H1 (cell line): ENCODE results near the gene NCKIPSD. TPM values are rescaled to one million over a fixed set of nuclear protein-coding genes. Genes with fewer than 3 reads are reported as not detected.

ENCODE experiments used
- CTCF ChIA-PET: fragments of 300-600 bp; sonication (Branson Sonifier 250); formaldehyde crosslinking; loops from one replicate; lab custom pipeline; 2021; ENCODE audit not compliant: partially characterized antibody; lab: Charles Lee
- POLR2A ChIA-PET: fragments of 300-600 bp; sonication (Branson Sonifier 250); formaldehyde crosslinking; loops from one replicate; lab custom pipeline; 2021; ENCODE audit warnings: inconsistent platforms; ENCODE audit not compliant: partially characterized antibody; lab: Charles Lee
- DNase-seq, 2 experiments: peaks; one replicate each; pipeline versions ENCODE4 v3.0.0 to v3.0.0-alpha.2; 2010 to 2022; ENCODE audit warnings: low spot score in 2 of 2, low read depth in 1 of 2, mixed read lengths in 1 of 2
- FAIRE-seq: peaks from 2 replicates; lab custom pipeline; 2011; peaks lifted over from hg19 to GRCh38; lab: Jason Lieb, UNC
- H2AFZ ChIP-seq: 2 replicates; pipeline ENCODE4 v1.8.1; 2012; ENCODE audit warnings: low read length, inconsistent platforms
- H2AK5ac ChIP-seq: 2 replicates; pipeline ENCODE4 v1.6.1; 2013; ENCODE audit warnings: low read depth, low read length
- H2BK120ac ChIP-seq: replicated peaks from 2 replicates; pipeline ENCODE3; 2013; ENCODE audit warnings: low read depth, low read length, inconsistent platforms
- H2BK12ac ChIP-seq: 2 replicates; pipeline ENCODE4 v1.6.1; 2013; ENCODE audit warnings: low read depth, low read length
- H2BK15ac ChIP-seq: 2 replicates; pipeline ENCODE4 v1.6.1; 2013; ENCODE audit warnings: low read length
- H2BK20ac ChIP-seq: 2 replicates; pipeline ENCODE4 v1.6.1; 2013; ENCODE audit warnings: low read length
- H2BK5ac ChIP-seq: 2 replicates; pipeline ENCODE4 v1.6.1; 2013; ENCODE audit warnings: low read depth, low read length
- H3K14ac ChIP-seq: 2 replicates; pipeline ENCODE4 v1.6.1; 2013; ENCODE audit warnings: inconsistent platforms; ENCODE audit not compliant: insufficient read length
- H3K18ac ChIP-seq: 2 replicates; pipeline ENCODE4 v1.6.1; 2013; ENCODE audit warnings: low read length; ENCODE audit errors: extremely low read depth
- H3K23ac ChIP-seq: 2 replicates; pipeline ENCODE4 v1.6.1; 2013; ENCODE audit warnings: inconsistent platforms; ENCODE audit not compliant: insufficient read length
- H3K23me2 ChIP-seq: 2 replicates; pipeline ENCODE4 v1.6.1; 2013; ENCODE audit warnings: low read depth, low read length
- H3K27ac ChIP-seq: 2 replicates; pipeline ENCODE4 v1.6.1; 2011; ENCODE audit warnings: low read depth, low read length, inconsistent platforms
- H3K27me3 ChIP-seq, 4 experiments: replicated peaks in 1 of 4; 1 replicate in 1 of 4; 2 replicates in 3 of 4; pipeline versions ENCODE4 v1.6.1 to v1.8.1; 2011 to 2013; ENCODE audit warnings: low read length in 3 of 4, mild to moderate bottlenecking in 3 of 4, inconsistent platforms in 2 of 4, mixed read lengths in 2 of 4, moderate library complexity in 1 of 4; ENCODE audit not compliant: control insufficient read depth in 3 of 4, insufficient read depth in 3 of 4; ENCODE audit errors: extremely low read depth in 1 of 4
- H3K36me3 ChIP-seq, 4 experiments: 2 replicates each; pipeline versions ENCODE4 v1.6.1 to v1.8.1; 2011 to 2013; ENCODE audit warnings: mild to moderate bottlenecking in 4 of 4, low read length in 3 of 4, moderate library complexity in 2 of 4, control low read depth in 1 of 4, inconsistent platforms in 1 of 4; ENCODE audit not compliant: insufficient read depth in 4 of 4, control insufficient read depth in 2 of 4
- H3K4ac ChIP-seq: replicated peaks from 2 replicates; pipeline ENCODE3; 2013; ENCODE audit warnings: low read length, low read depth, mixed read lengths, inconsistent platforms; ENCODE audit not compliant: insufficient read length
- H3K4me1 ChIP-seq, 4 experiments: replicated peaks in 1 of 4; 1 replicate in 1 of 4; 2 replicates in 3 of 4; pipeline versions ENCODE4 v1.6.1 to v1.8.1; 2011 to 2013; ENCODE audit warnings: low read length in 3 of 4, inconsistent platforms in 2 of 4, mixed read lengths in 1 of 4; ENCODE audit not compliant: insufficient read depth in 4 of 4, control insufficient read depth in 3 of 4
- H3K4me2 ChIP-seq, 2 experiments: 2 replicates each; pipeline versions ENCODE4 v1.6.1 to v1.8.1; 2011 to 2013; ENCODE audit warnings: low read depth in 2 of 2, low read length in 2 of 2, control low read depth in 1 of 2, inconsistent platforms in 1 of 2, mild to moderate bottlenecking in 1 of 2; ENCODE audit not compliant: insufficient read depth in 1 of 2
- H3K4me3 ChIP-seq, 4 experiments: fragments of 200-600, 300-600 bp in 1 of 4; sonication (generic), shearing (Covaris generic), sonication (Bioruptor Twin) in 1 of 4; 2 replicates each; pipeline versions ENCODE4 v1.5.1 to v1.8.1; 2011 to 2016; ENCODE audit warnings: low read length in 4 of 4, low read depth in 3 of 4, control low read depth in 2 of 4, inconsistent platforms in 2 of 4, mild to moderate bottlenecking in 2 of 4, mixed read lengths in 1 of 4, moderate library complexity in 1 of 4; ENCODE audit not compliant: insufficient read depth in 2 of 4; ENCODE audit errors: extremely low read depth in 1 of 4
- H3K56ac ChIP-seq: replicated peaks from 2 replicates; pipeline ENCODE3; 2013; ENCODE audit warnings: low read depth, mild to moderate bottlenecking, mixed read lengths, low read length, inconsistent platforms; ENCODE audit not compliant: insufficient read length
- H3K79me1 ChIP-seq: 2 replicates; pipeline ENCODE4 v1.6.1; 2013; ENCODE audit warnings: low read depth, low read length, control low read depth
- H3K79me2 ChIP-seq, 2 experiments: 2 replicates each; pipeline versions ENCODE4 v1.6.1 to v1.8.1; 2012 to 2013; ENCODE audit warnings: low read length in 2 of 2, mild to moderate bottlenecking in 2 of 2, inconsistent platforms in 1 of 2; ENCODE audit not compliant: insufficient read depth in 2 of 2, control insufficient read depth in 1 of 2
- H3K9ac ChIP-seq, 4 experiments: replicated peaks in 1 of 4; 1 replicate in 1 of 4; 2 replicates in 3 of 4; pipeline versions ENCODE4 v1.6.1 to v1.8.1; 2011 to 2013; ENCODE audit warnings: low read depth in 3 of 4, low read length in 3 of 4, control low read depth in 2 of 4, mild to moderate bottlenecking in 2 of 4, moderate library complexity in 2 of 4, inconsistent platforms in 1 of 4; ENCODE audit errors: extremely low read depth in 1 of 4
- H3K9me3 ChIP-seq, 2 experiments: 2 replicates each; pipeline versions ENCODE4 v1.6.1 to v1.8.1; 2012 to 2013; ENCODE audit warnings: mild to moderate bottlenecking in 2 of 2, moderate library complexity in 2 of 2, control low read depth in 1 of 2, inconsistent platforms in 1 of 2, low read depth in 1 of 2, low read length in 1 of 2, mixed read lengths in 1 of 2; ENCODE audit not compliant: insufficient read depth in 2 of 2
- H4K20me1 ChIP-seq, 2 experiments: replicated peaks in 1 of 2; 2 replicates each; pipeline versions ENCODE3 to v1.8.1; 2011 to 2013; ENCODE audit warnings: inconsistent platforms in 2 of 2, low read length in 2 of 2, mild to moderate bottlenecking in 1 of 2; ENCODE audit not compliant: insufficient read depth in 2 of 2, control insufficient read depth in 1 of 2
- H4K5ac ChIP-seq: 2 replicates; pipeline ENCODE4 v1.6.1; 2013; ENCODE audit warnings: low read length, low read depth, mixed read lengths, inconsistent platforms; ENCODE audit not compliant: insufficient read length
- H4K8ac ChIP-seq: 2 replicates; pipeline ENCODE4 v1.8.0; 2013; ENCODE audit warnings: mild to moderate bottlenecking, moderate library complexity, low read length, inconsistent platforms; ENCODE audit not compliant: insufficient read depth; ENCODE audit errors: extremely low read depth
- H4K91ac ChIP-seq: replicated peaks from 2 replicates; pipeline ENCODE3; 2013; ENCODE audit warnings: low read length, mixed read lengths, inconsistent platforms; ENCODE audit not compliant: insufficient read length
- ASH2L ChIP-seq: fragments of 200-600, 300-600 bp; sonication (generic); IDR thresholded peaks from one replicate; pipeline ENCODE4 v1.7.1; 2017; ENCODE audit warnings: low read length
- CBX8 ChIP-seq: fragments of 300-800, 300-1000 bp; sonication (generic); IDR thresholded peaks from 2 replicates; pipeline ENCODE4 v1.7.1; 2016; ENCODE audit warnings: low read depth, low read length, borderline replicate concordance
- CREB1 ChIP-seq: IDR thresholded peaks from 2 replicates; pipeline ENCODE4 v1.6.1; 2012; ENCODE audit warnings: inconsistent platforms
- NRF1 ChIP-seq: IDR thresholded peaks from 2 replicates; pipeline ENCODE4 v1.6.1; 2011; ENCODE audit warnings: mild to moderate bottlenecking, low read depth, low read length, improper control_type of control experiment
- PHF8 ChIP-seq: fragments of 200-600 bp; sonication (generic); conservative IDR thresholded peaks from 2 replicates; pipeline ENCODE4 v1.7.1; 2012; ENCODE audit warnings: low read depth, mild to moderate bottlenecking, inconsistent platforms, low read length, moderate library complexity
- POLR2AphosphoS5 ChIP-seq: IDR thresholded peaks from 2 replicates; pipeline ENCODE4 v1.6.1; 2011; ENCODE audit warnings: low read depth, low read length
- RXRA ChIP-seq: IDR thresholded peaks from 2 replicates; pipeline ENCODE4 v1.6.1; 2011; ENCODE audit warnings: low read depth, mild to moderate bottlenecking, low read length, moderate library complexity; ENCODE audit not compliant: insufficient read depth
- SP2 ChIP-seq: IDR thresholded peaks from 2 replicates; pipeline ENCODE4 v1.6.1; 2012; ENCODE audit warnings: mild to moderate bottlenecking, low read length, inconsistent platforms
- TEAD4 ChIP-seq: IDR thresholded peaks from 2 replicates; pipeline ENCODE4 v1.6.1; 2012; ENCODE audit warnings: low read depth, low read length, inconsistent platforms, mixed read lengths
- WGBS, 2 experiments: shearing (Covaris generic) in 1 of 2; methylation state at CpG; one replicate each; pipeline versions ENCODE4 v1.1.6 to v1.1.7; 2013 to 2015; ENCODE audit warnings: low lambda C conversion rate in 2 of 2, mixed read lengths in 2 of 2, inconsistent platforms in 1 of 2, low coverage in 1 of 2, missing lambda C conversion rate in 1 of 2; ENCODE audit not compliant: insufficient replicate concordance in 2 of 2, insufficient coverage in 1 of 2, insufficient read length in 1 of 2; ENCODE audit errors: extremely low coverage in 1 of 2, missing lambda C conversion rate in 1 of 2; 5-methylcytosine and 5-hydroxymethylcytosine counted together
- polyA plus RNA-seq, 7 experiments: library from polyadenylated mRNA; depleted of rRNA in 3 of 7; stranded (reverse) in 5 of 7; unstranded in 2 of 7; fragments of >200 nt in 5 of 7; fragments of 200-250 nt in 2 of 7; gene quantifications; 1 replicate in 5 of 7; 2 replicates in 1 of 7; 4 replicates in 1 of 7; pipeline versions ENCODE4 v1.2.1 to v1.2.3, GENCODE V29; 2011 to 2013; ENCODE audit warnings: missing spikeins in 2 of 7, mixed read lengths in 2 of 7
- total RNA-seq: library from RNA; stranded (reverse); fragmentation: NEBNext Ultra II Directional; extraction: Animal tissue kit (Norgen Biotek cat#: 25700); gene quantifications from 2 replicates; pipeline ENCODE4 v1.2.1, GENCODE V29; 2021

NCKIPSD gene
- total and polyA plus RNA-seq, 2 of the 8 experiments (the other 6 are each of a cell fraction or from before 2014, with no cell fraction given): 34.7 to 91.8 TPM

DNA sequence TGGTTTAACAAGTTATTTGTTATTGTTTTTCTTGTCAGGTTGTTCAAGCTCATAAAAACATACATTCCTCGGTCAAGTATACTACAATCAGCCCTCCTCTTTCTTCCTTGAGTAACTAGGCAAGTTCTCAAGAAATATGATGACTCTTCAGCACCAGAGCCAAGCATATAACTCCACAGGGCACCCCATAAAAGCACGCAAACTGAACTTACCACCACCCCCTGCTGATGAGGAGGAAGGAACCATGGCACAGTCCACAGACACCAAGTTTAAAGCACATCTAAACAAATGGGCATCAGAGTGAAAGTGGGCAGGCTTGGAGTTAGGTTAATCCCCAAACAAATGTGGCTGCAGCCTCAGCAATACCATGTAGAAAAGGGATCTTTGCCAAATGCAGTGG, 26.0 kb upstream of the NCKIPSD start:
- Histone ChIP-seq H3K23me2 (0 out of 2 replicates have a peak, but pooled peaks cover 2% of the 10 kb centered on the region), H3K27me3 (no peaks in the 10 kb centered on the region), H3K56ac (no peak overlapping the region), H3K4me2 (no peak overlapping the region), H3K23ac (no peak overlapping the region), H3K79me2 (peaks cover 77 to 97% of the 10 kb centered on the region in 2 experiments), H4K91ac (peak overlapping the region; percentile 65), H3K4ac (no peak overlapping the region), H2AK5ac (no peak overlapping the region), H3K36me3 (peaks cover 7 to 76% (median 26%) of the 10 kb centered on the region in 4 experiments), H2BK15ac (no peak overlapping the region), H2BK120ac (no peak overlapping the region), H2AFZ (no peak overlapping the region), H3K27ac (no peak overlapping the region), H3K4me3 (no peak overlapping the region), H3K18ac (no peak overlapping the region), H3K9ac (0 out of 7 replicates have a peak overlapping the region, but pooled peaks of 1 of the 4 experiments have one; percentile 39), H2BK5ac (no peak overlapping the region; the same call in 1 of the 2 replicates), H3K4me1 (peaks cover 0 to 11% (median 4%) of the 10 kb centered on the region in 4 experiments; a peak in 5 of 7 replicates), H2BK12ac (no peak overlapping the region), H3K9me3 (no peaks in the 10 kb centered on the region), H4K20me1 (peaks cover 20 to 28% of the 10 kb centered on the region in 2 experiments), H4K8ac (no peak overlapping the region), H3K79me1 (peaks cover 2% of the 10 kb centered on the region; the same call in 1 of the 2 replicates), H4K5ac (no peak overlapping the region), H3K14ac (no peak overlapping the region), H2BK20ac (no peak overlapping the region; the same call in 1 of the 2 replicates)
- CTCF ChIA-PET: interaction anchor here (1.2 kb wide), 1 partner anchor 28 kb away, joined by 4 read pairs; no protein-coding TSS in a partner anchor
- WGBS, 2 experiments: 96% methylated on average over 2 of the region's 2 CpGs; no CpG with 5 or more reads in 1 of the 2 experiments
- TF ChIP-seq SP2 (no peak), TEAD4 (no peak), NRF1 (no peak), PHF8 (no peak), CBX8 (no peak), RXRA (no peak), ASH2L (no peak), POLR2AphosphoS5 (peak; percentile 36; the same call in 1 of the 2 replicates), CREB1 (no peak)
- no peak for DNase-seq
- POLR2A ChIA-PET: interaction anchor here (0.6 to 13.3 kb wide), 7 partner anchors 16 to 382 kb away, joined by 3 to 187 read pairs (median 7); partner anchors contain the start of genes CELSR3, NCKIPSD and QRICH1
- no peak for FAIRE-seq
